DND-41 (cell line): Measurements from ENCODE around the gene PDXDC1.

Experiments
- ATAC-seq: fragments of 200-7000 bp; cut with Tn5 transposase; 3 replicates; pipeline ENCODE4 v1.9.1; 2021; ENCODE audit warnings: low read depth; ENCODE audit not compliant: insufficient read depth
- DNase-seq: peaks from one replicate; pipeline ENCODE4 v3.0.0-alpha.2; 2020
- H2AFZ ChIP-seq: 2 replicates; pipeline ENCODE4 v1.6.0; 2012; ENCODE audit warnings: low read depth, low read length
- H3K27ac ChIP-seq: 2 replicates; pipeline ENCODE4 v1.5.1; 2012; ENCODE audit warnings: low read length, inconsistent platforms
- H3K27me3 ChIP-seq: fragments of 200-600 bp; sonication (generic); 2 replicates; pipeline ENCODE4 v1.6.0; 2012; ENCODE audit warnings: low read length, mild to moderate bottlenecking, inconsistent platforms; ENCODE audit not compliant: insufficient read depth, poor library complexity
- H3K36me3 ChIP-seq: 2 replicates; pipeline ENCODE4 v1.5.1; 2012; ENCODE audit warnings: low read length, inconsistent platforms; ENCODE audit not compliant: insufficient read depth
- H3K4me1 ChIP-seq: 2 replicates; pipeline ENCODE4 v1.5.1; 2012; ENCODE audit warnings: mild to moderate bottlenecking, low read length; ENCODE audit not compliant: insufficient read depth
- H3K4me2 ChIP-seq: 2 replicates; pipeline ENCODE4 v1.6.0; 2012; ENCODE audit warnings: mild to moderate bottlenecking, moderate library complexity, low read length, inconsistent platforms; ENCODE audit not compliant: insufficient read depth
- H3K4me3 ChIP-seq, 2 experiments: fragments of 200-600 bp in 1 of 2; shearing (Covaris generic) in 1 of 2; 2 replicates each; pipeline ENCODE4 v1.5.1; 2012 to 2016; ENCODE audit warnings: inconsistent platforms in 2 of 2, low read length in 2 of 2, mild to moderate bottlenecking in 2 of 2, low read depth in 1 of 2, moderate library complexity in 1 of 2
- H3K79me2 ChIP-seq: 2 replicates; pipeline ENCODE4 v1.6.0; 2012; ENCODE audit warnings: low read length, inconsistent platforms; ENCODE audit not compliant: insufficient read depth
- H3K9ac ChIP-seq: 2 replicates; pipeline ENCODE4 v1.6.0; 2012; ENCODE audit warnings: low read depth, mild to moderate bottlenecking, inconsistent platforms, low read length, moderate library complexity
- H3K9me3 ChIP-seq: 2 replicates; pipeline ENCODE4 v1.5.1; 2012; ENCODE audit warnings: low read length, moderate library complexity, mild to moderate bottlenecking, inconsistent platforms; ENCODE audit not compliant: insufficient read depth, severe bottlenecking
- H4K20me1 ChIP-seq: 2 replicates; pipeline ENCODE4 v1.6.0; 2012; ENCODE audit warnings: low read length; ENCODE audit not compliant: insufficient read depth
- CTCF ChIP-seq: IDR thresholded peaks from 2 replicates; pipeline ENCODE4 v1.5.1; 2012; ENCODE audit warnings: borderline replicate concordance, low read length, moderate library complexity, mild to moderate bottlenecking; ENCODE audit not compliant: poor library complexity, severe bottlenecking; ENCODE audit errors: extremely low read depth
- EZH2 ChIP-seq: IDR thresholded peaks from 3 replicates; pipeline ENCODE4 v1.6.1; 2012; ENCODE audit warnings: borderline replicate concordance, low read depth, mild to moderate bottlenecking, moderate library complexity, low read length, inconsistent platforms; ENCODE audit not compliant: severe bottlenecking

Gene PDXDC1

GRCh38 chr16:15052747-15053476 is 78.1 kb downstream of the PDXDC1 start:
- H3K9ac ChIP-seq = no peak overlapping the region
- H3K9me3 ChIP-seq = no peaks in the 10 kb centered on the region
- peaks cover 3% of the 10 kb centered on the region; the same call in 1 of the 2 replicates for H3K36me3 ChIP-seq
- DNase-seq (no peak), ATAC-seq (no peak)
- peaks cover 26% of the 10 kb centered on the region for H3K4me1 ChIP-seq
- no peaks in the 10 kb centered on the region for H3K27me3 ChIP-seq
- no peak overlapping the region for H2AFZ ChIP-seq
- no peak for TF ChIP-seq EZH2
- no peak for TF ChIP-seq CTCF
- no peak overlapping the region for H3K27ac ChIP-seq
- H3K79me2 ChIP-seq = peaks cover 48% of the 10 kb centered on the region
- no peak overlapping the region; the same call in 1 of the 2 replicates for H3K4me2 ChIP-seq
- no peaks in the 10 kb centered on the region; the same call in 1 of the 2 replicates for H4K20me1 ChIP-seq
- H3K4me3 ChIP-seq = no peak overlapping the region

- Histone ChIP-seq H2AFZ (no peak overlapping the region), H3K4me2 (peak overlapping the region; percentile 94), H3K79me2 (peaks cover 48% of the 10 kb centered on the region), H3K9me3 (no peaks in the 10 kb centered on the region), H3K9ac (no peak overlapping the region; the same call in 1 of the 2 replicates), H3K4me1 (peaks cover 26% of the 10 kb centered on the region), H3K27me3 (no peaks in the 10 kb centered on the region), H4K20me1 (no peaks in the 10 kb centered on the region; the same call in 1 of the 2 replicates), H3K36me3 (peaks cover 3% of the 10 kb centered on the region; the same call in 1 of the 2 replicates), H3K4me3 (peak overlapping the region in 1 of 2 experiments; percentile 98; a peak in 1 of 4 replicates), H3K27ac (no peak overlapping the region)
- ATAC-seq = no peak
- TF ChIP-seq EZH2 (no peak), CTCF (no peak)
- no peak for DNase-seq
Observed at GRCh38 chr16:15053904-15054303, 79.1 kb downstream of the PDXDC1 start.

DNA sequence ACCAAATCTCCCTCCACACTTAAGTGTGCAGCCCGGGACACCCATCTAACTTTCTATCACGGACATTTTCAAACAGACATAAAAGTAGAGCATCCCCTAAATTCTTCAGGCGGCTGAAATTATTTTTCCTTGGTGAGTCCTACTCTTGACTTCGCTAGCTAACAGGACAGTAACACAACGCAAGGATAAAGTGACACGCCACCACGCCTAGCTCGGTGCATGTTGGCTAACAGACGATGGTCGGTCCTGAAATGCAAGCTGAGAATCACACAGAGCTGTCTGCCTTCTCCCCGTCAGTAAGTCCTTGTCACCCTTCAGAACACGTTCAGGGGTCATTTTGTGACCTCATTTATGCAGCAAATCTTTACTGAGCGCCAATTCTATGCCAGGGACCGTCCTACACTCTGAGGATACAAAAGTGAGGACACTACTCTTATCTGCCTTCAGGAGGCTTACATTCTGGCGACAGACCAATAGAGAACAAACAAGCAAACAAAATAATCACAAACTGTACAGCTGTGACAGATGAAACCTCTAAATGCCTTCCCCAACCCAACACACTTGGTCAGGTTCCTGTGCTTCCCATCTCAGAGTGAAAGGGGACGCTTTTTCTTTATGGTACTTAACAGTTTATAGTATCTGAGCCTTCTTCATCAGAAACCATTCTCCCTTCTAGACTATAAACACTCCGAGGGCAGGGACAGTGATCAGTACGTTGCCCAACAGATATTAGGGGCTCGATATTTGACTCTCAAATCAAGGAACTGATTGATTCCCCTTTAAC is 79.7 kb downstream of the PDXDC1 start:
- Histone ChIP-seq H3K9ac (peak overlapping the region; percentile 93), H3K4me2 (peak overlapping the region; percentile 94), H3K36me3 (peaks cover 8% of the 10 kb centered on the region), H3K4me3 (peak overlapping the region; percentile 93 to 98), H3K9me3 (no peaks in the 10 kb centered on the region), H4K20me1 (no peaks in the 10 kb centered on the region; the same call in 1 of the 2 replicates), H3K27ac (peak overlapping the region; percentile 78; the same call in 1 of the 2 replicates), H2AFZ (peak overlapping the region; percentile 95), H3K79me2 (peaks cover 46% of the 10 kb centered on the region), H3K4me1 (peaks cover 26% of the 10 kb centered on the region), H3K27me3 (no peaks in the 10 kb centered on the region)
- DNase-seq (no peak), ATAC-seq (no peak)
- TF ChIP-seq CTCF = no peak
- no peak for TF ChIP-seq EZH2
